ENCODE measurements around the gene LILRB5.
"Not testable (repeated sequence)": the region's sequence is repeated elsewhere in the genome, so short reads cannot be mapped to it uniquely, and the experiment has no call there.

Gene LILRB5

GRCh38 chr19:54257116-54257480 lies at the start of gene LILRB5:
TSS of gene LILRB5 (minus strand) at chr19:54257273. CDS start at chr19:54257193, 80 bp downstream.
- DNase-seq (ENCODE audit: low read depth) = no peak

GRCh38 chr19:54305141-54305540 lies 48.1 kb upstream of the LILRB5 start:
- DNase-seq (ENCODE audit: low read depth) = no peak

GRCh38 chr19:54302257-54302656 lies 45.2 kb upstream of the LILRB5 start:
- DNase-seq (ENCODE audit: low read depth) = no peak

GRCh38 chr19:54299515-54299914 lies 42.4 kb upstream of the LILRB5 start:
- DNase-seq (ENCODE audit: low read depth) = no peak

GRCh38 chr19:54299126-54299498 lies 42.0 kb upstream of the LILRB5 start:
- no peak for DNase-seq (ENCODE audit: low read depth)

- no peak for DNase-seq (ENCODE audit: low read depth)
Observed at GRCh38 chr19:54298357-54299125, 41.5 kb upstream of the LILRB5 start.

GRCh38 chr19:54297759-54298305 lies 40.8 kb upstream of the LILRB5 start:
- no peak for DNase-seq (ENCODE audit: low read depth)

- no peak for DNase-seq (ENCODE audit: low read depth)
Observed at GRCh38 chr19:54294539-54294938, 37.5 kb upstream of the LILRB5 start.

- not testable (repeated sequence) for DNase-seq (ENCODE audit: low read depth)
Observed at GRCh38 chr19:54289160-54289559, 32.1 kb upstream of the LILRB5 start.

- DNase-seq (ENCODE audit: low read depth) = no peak
Observed at GRCh38 chr19:54287456-54287855, 30.4 kb upstream of the LILRB5 start.

GRCh38 chr19:54286283-54286682 lies 29.2 kb upstream of the LILRB5 start:
- not testable (repeated sequence) for DNase-seq (ENCODE audit: low read depth)

- DNase-seq (ENCODE audit: low read depth) = not testable (repeated sequence)
Observed at GRCh38 chr19:54285427-54286056, 28.5 kb upstream of the LILRB5 start.

- DNase-seq (ENCODE audit: low read depth) = no peak
Observed at GRCh38 chr19:54282686-54283470, 25.8 kb upstream of the LILRB5 start.

GRCh38 chr19:54281729-54282075 lies 24.6 kb upstream of the LILRB5 start:
- DNase-seq (ENCODE audit: low read depth) = not testable (repeated sequence)

- no peak for DNase-seq (ENCODE audit: low read depth)
Observed at GRCh38 chr19:54281007-54281728, 24.1 kb upstream of the LILRB5 start, which contains the start of gene LILRB2. TSS of gene LILRB2 (minus strand) at chr19:54281110. CDS start at chr19:54280496, 614 bp downstream.

GRCh38 chr19:54280441-54280840 lies 23.4 kb upstream of the LILRB5 start:
- DNase-seq (ENCODE audit: low read depth) = not testable (repeated sequence)

- DNase-seq (ENCODE audit: low read depth) = not testable (repeated sequence)
Observed at GRCh38 chr19:54280025-54280424, 23.0 kb upstream of the LILRB5 start.

GRCh38 chr19:54279406-54279962 lies 22.4 kb upstream of the LILRB5 start:
- no peak for DNase-seq (ENCODE audit: low read depth)

- DNase-seq (ENCODE audit: low read depth) = not testable (repeated sequence)
Observed at GRCh38 chr19:54278571-54279195, 21.6 kb upstream of the LILRB5 start.

GRCh38 chr19:54278056-54278455 lies 21.0 kb upstream of the LILRB5 start:
- DNase-seq (ENCODE audit: low read depth) = not testable (repeated sequence)

- DNase-seq (ENCODE audit: low read depth) = not testable (repeated sequence)
Observed at GRCh38 chr19:54277111-54277615, 20.1 kb upstream of the LILRB5 start.
